Left colon (tissue), 2 donors: ENCODE data around the gene HAUS7. TPM values are rescaled to one million over a fixed set of nuclear protein-coding genes. Genes with fewer than 3 reads are reported as not detected.
A peak's percentile ranks its signal among the peaks of the same experiment; 100 is the strongest.
"Not testable (repeated sequence)": the region's sequence is repeated elsewhere in the genome, so short reads cannot be mapped to it uniquely, and the experiment has no call there.

ENCODE experiments used
- ATAC-seq: fragments of 200-7000 bp; cut with Tn5 transposase; one replicate; pipeline ENCODE4 v1.9.1; 2020; ENCODE audit warnings: mild to moderate bottlenecking, moderate library complexity
- DNase-seq, 2 donors: peaks; one replicate each; pipeline ENCODE4 v3.0.0-alpha.2; 2020
- intact Hi-C, 2 donors: fragments of 100-400 bp; cut with DNase I in 1 of 2; cut with micrococcal nuclease in 1 of 2; formaldehyde crosslinking; loops; one replicate each; pipeline versions ENCODE4 v1.11.2 to v1.14.0; 2022; cut with DNase I, micrococcal nuclease
- total RNA-seq, 2 donors: library from RNA; stranded (reverse); fragmentation: NEBNext Ultra II Directional; extraction: Animal tissue kit (Norgen Biotek cat#: 25700); gene quantifications; one replicate each; pipeline ENCODE4 v1.2.1, GENCODE V29; 2021
- donor health status: DM: no; HTN: no; CAD: no.
- donor health status: DM: yes; HTN: yes; CAD: no.

HAUS7 gene
- total RNA-seq, 2 donors from 2014 or later, result 13.0 to 19.0 TPM

DNA sequence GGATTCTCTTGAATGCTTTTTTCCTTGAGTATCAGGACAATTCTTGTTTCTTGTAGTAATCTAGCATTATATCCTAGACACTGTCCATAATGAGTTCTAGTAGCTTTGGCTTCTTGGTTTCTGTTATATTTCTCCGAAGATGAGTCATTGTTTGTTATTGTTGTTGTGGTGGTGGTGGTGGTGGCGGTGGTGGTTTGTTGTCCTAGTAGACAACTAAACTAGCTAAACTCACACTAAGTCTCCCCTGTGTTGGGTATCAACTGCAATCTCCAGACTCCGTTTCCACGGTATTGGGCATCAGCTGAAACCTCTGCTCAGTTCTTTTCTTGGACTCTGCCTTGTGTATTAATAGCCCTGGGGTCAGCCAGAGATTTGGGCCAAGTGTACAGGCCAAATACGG lies 66.0 kb downstream of the HAUS7 start:
- intact Hi-C loops, DNase-seq, ATAC-seq: not testable (repeated sequence)

DNA sequence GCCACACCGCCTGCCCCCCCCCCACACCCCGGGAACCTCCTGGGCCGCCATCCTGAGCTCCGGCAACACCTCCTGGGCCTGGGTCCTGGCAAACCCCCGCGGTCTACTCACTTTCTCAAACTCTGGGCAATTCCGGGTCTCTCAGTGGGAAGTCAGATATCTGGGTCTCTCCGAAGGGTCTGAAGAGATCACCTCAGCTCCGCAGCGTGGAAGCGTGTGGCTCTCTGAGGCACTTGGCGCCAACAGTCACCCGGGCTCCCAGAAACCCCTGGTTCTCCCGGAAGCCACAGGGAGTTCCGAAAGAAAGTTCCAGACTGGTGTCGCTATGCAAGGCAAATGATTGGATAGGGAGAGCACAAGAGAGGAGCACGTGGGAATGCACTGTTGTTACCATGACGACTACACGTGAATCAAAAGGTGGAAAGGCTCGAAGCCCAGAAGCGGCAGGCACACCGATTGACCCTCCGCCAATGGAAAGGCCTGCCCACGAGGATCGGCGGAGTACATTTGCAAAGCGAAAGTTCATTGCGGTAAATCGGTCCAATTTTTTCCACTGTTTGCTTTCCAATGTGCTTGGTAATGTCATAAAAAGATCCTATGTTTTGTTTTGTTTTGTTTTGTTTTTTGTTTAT lies 69.1 kb downstream of the HAUS7 start, which contains the start of gene PNMA6E:
Gene PNMA6E, minus strand, starts transcription at position 218 of the 632 bp plus-strand sequence. CDS start 2,501 bp downstream, outside the sequence.
- DNase-seq, result no peak
- intact Hi-C loops, result no loop called here
- no peak for ATAC-seq

DNA sequence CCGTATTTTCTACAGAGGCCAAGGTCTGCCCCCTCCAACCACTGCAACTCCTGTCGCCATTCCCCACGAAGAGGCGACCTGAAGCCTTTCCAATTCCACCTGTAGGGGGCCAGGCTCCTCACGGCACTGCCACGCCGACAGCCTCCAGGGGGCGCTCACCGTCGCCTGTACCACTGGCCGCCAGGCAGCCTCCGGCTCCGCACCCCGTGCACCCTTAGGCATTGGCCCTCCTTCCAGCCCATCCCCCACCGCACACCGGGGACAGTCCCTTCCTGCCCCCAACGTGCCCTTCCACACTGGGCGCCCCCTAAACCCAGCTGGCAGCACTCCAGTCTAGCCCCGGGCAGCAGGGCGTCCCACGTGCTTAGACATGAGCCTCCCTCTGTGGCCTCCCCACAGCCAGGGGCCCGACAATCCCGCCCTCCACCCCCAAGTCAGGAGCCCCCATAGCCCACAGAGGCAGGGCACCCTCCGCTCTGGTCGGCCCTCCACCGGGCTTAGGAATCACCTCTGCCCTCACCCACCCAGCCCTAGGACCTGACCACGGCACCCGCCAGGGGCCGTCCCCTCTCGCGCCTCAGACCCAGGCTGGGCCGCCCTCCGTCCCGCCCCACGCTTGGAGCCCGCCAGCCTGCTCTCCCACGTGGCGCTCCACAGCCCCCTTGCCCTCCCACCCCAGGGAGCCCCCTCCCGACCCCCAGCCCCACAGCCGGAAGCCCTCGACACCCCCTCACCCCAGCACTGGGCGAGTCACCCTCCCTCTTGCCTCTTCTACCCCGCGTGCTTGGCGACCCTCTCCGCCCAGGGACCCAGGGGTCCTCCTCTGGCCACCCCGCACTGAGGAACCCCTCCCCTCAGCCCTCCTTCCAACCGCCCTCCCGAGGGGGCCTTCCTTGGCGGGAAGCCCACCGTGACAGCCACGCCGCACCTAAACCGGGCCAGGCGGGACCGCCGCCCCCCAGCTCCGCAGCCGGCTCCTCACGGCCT lies 69.9 kb downstream of the HAUS7 start:
- intact Hi-C loops, result no loop called here
- DNase-seq (peak in 1 of 2 donors; percentile 50), ATAC-seq (peak; percentile 29)

DNA sequence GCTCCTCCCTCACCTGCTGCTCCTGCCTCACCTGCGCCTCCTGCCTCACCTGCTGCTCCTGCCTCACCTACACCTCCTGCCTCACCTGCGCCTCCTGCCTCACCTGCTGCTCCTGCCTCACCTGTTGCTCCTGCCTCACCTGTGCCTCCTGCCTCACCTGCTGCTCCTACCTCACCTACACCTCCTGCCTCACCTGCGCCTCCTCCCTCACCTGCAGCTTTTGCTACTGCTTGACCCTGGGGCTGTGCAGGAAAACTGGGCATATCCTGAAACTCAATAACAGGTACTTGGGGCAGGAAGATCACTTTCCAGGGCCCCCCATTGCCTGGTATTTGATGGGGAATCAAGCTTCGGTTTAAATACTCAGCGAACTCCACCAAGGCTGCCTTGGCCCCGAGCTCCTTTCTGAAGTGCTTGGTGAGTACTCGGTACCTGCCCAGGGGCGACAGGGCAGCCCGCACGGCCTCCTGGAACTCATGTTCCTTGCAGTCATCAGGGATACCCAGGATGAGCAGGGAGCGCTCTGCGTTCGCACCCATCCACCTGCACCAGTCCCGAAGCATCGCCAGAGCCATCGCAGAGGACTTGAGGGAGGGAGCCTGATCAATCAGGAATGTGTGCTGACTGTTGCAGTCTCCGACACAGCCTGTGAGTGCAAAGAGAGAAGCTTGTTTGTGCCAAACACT lies 72.0 kb downstream of the HAUS7 start:
- ATAC-seq (no peak), DNase-seq (no peak)
- intact Hi-C loops, result no loop called here

Other genes with a start within 250 kb of the HAUS7 start
- not detected for gene PNMA6F, start 148.8 kb downstream of the HAUS7 start, total RNA-seq
- gene ZNF275, start 136.4 kb downstream of the HAUS7 start, total RNA-seq, result 1 to 10 TPM; 5.2 to 6.2 TPM
- gene PNMA6E, start 69.2 kb downstream of the HAUS7 start, total RNA-seq, result not detected
- gene ZFP92, start 59.1 kb downstream of the HAUS7 start, total RNA-seq, result under 1 TPM; 0.18 to 0.50 TPM
- under 1 TPM; 0.42 to 0.73 TPM for gene TREX2, start 24.5 kb downstream of the HAUS7 start, total RNA-seq
- gene BGN, start 24.4 kb upstream of the HAUS7 start, total RNA-seq, result 1 to 10 TPM; 7.8 to 9.9 TPM
- gene ATP2B3, start 47.1 kb upstream of the HAUS7 start, total RNA-seq, result under 1 TPM; 0.08 to 0.21 TPM
- 10 to 100 TPM; 20.4 to 21.8 TPM for gene CCNQ, start 128.6 kb upstream of the HAUS7 start, total RNA-seq
- gene DUSP9, start 176.6 kb upstream of the HAUS7 start, total RNA-seq, result not detected
- 10 to 100 TPM in 1 of 2 donors, 1 to 10 TPM in 1; 1.1 to 14.2 TPM for gene PNCK, start 203.2 kb upstream of the HAUS7 start, total RNA-seq
- gene SLC6A8, start 217.3 kb upstream of the HAUS7 start, total RNA-seq, result 100 to 1,000 TPM; 170 to 270 TPM